Adipocyte (in vitro differentiated cells): Measurements from ENCODE around the gene ANKRD31.
"Not testable (repeated sequence)": the region's sequence is repeated elsewhere in the genome, so short reads cannot be mapped to it uniquely, and the experiment has no call there.

Experiments
- DNase-seq: peaks from one replicate; pipeline ENCODE4 v3.0.0-alpha.2; 2015; ENCODE audit warnings: low read depth
- H3K27me3 ChIP-seq: replicated peaks from 2 replicates; pipeline ENCODE4 v1.7.0; 2013; ENCODE audit warnings: mild to moderate bottlenecking, low read length, moderate library complexity; ENCODE audit not compliant: control insufficient read depth, insufficient read depth
- H3K36me3 ChIP-seq: 2 replicates; pipeline ENCODE4 v1.7.0; 2013; ENCODE audit warnings: low read length, mild to moderate bottlenecking, moderate library complexity; ENCODE audit not compliant: control insufficient read depth, insufficient read depth, severe bottlenecking
- H3K4me1 ChIP-seq: 2 replicates; pipeline ENCODE4 v1.7.0; 2013; ENCODE audit warnings: mild to moderate bottlenecking, low read length, moderate library complexity; ENCODE audit not compliant: control insufficient read depth, insufficient read depth
- H3K4me3 ChIP-seq: 2 replicates; pipeline ENCODE4 v1.7.0; 2013; ENCODE audit warnings: mild to moderate bottlenecking, low read length, moderate library complexity
- H3K9ac ChIP-seq: 2 replicates; pipeline ENCODE4 v1.7.0; 2013; ENCODE audit warnings: mild to moderate bottlenecking, low read length, moderate library complexity
- H3K9me3 ChIP-seq: 2 replicates; pipeline ENCODE4 v1.7.0; 2013; ENCODE audit warnings: mild to moderate bottlenecking, low read length, moderate library complexity; ENCODE audit not compliant: control insufficient read depth

The ANKRD31 gene

DNA sequence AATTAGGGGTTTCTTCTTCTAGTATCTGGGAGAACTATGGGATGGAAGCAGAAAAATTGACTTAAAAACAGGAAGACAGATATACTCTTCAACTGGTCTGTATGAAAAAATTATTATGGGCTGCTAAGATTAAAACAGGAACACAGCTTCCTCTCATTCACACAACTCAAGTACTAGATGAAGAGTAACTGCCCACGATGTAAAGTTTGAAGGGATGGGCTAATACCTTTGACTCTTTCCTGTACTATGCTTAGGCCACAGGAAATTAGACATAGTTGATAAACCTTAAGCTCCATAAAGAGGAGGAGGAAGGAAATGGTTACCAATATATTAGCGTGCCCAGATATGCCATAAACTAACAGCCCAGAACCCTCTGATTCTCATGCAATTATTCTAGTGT is 88.6 kb downstream of the ANKRD31 start:
- H3K4me3 ChIP-seq = no peak overlapping the region
- H3K36me3 ChIP-seq = no peaks in the 10 kb centered on the region
- no peaks in the 10 kb centered on the region for H3K4me1 ChIP-seq
- no peaks in the 10 kb centered on the region for H3K27me3 ChIP-seq
- H3K9ac ChIP-seq = no peak overlapping the region
- no peak for DNase-seq
- H3K9me3 ChIP-seq = no peaks in the 10 kb centered on the region

DNA sequence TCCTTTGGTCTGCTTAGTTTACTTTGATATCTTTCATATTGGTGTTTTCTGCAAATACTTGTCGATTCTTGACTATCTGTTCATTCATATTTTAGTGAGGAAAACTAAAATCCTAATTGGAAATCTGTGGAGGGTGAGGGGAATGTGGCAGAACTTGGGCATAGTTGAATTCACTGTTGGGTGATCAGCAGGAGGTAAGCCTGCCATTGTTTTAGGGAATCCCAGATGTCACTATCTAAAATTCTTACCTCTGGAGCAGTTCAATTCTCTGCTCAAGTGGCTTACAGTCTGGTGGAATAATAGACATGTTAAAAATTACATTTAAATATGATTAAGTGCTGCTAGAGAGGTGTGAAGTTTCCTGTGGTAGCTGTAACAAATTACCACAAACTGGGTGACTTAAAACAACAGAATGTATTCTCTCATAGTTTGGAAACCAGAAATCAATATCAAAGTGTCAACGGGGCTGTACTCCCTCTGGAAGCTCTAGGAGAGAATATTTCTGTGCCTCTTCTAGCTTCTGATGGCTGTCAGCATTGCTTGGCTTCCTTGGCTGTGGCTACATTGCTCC is 94.0 kb downstream of the ANKRD31 start:
- DNase-seq = no peak

DNA sequence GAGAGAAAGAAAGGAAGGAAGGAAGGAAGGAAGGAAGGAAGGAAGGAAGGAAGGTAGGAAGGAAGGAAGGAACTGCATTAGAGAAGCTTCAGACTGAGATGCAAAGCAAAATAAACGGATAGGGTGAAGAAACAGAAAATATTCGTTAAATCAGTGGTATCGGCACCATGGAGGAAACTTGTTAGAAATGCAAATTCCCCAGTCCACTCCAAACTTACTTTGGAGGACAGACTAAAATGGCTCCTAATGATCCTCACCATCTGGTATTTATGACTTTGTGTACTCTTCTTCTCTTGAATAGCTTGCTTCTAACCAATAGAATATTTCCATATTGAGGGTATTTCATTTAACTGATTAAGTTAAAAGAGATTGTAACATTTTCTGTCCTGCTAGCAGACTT is 96.4 kb downstream of the ANKRD31 start:
- H3K9me3 ChIP-seq = no peaks in the 10 kb centered on the region
- H3K4me3 ChIP-seq = no peak overlapping the region
- H3K27me3 ChIP-seq = no peaks in the 10 kb centered on the region
- H3K9ac ChIP-seq = no peak overlapping the region
- no peaks in the 10 kb centered on the region for H3K4me1 ChIP-seq
- H3K36me3 ChIP-seq = no peaks in the 10 kb centered on the region
- DNase-seq = no peak

More for the DNA sequence above, 94.0 kb downstream of the ANKRD31 start:
- no peaks in the 10 kb centered on the region for H3K9me3 ChIP-seq
- H3K36me3 ChIP-seq = no peaks in the 10 kb centered on the region
- H3K9ac ChIP-seq = no peak overlapping the region
- H3K27me3 ChIP-seq = no peaks in the 10 kb centered on the region
- no peak overlapping the region for H3K4me3 ChIP-seq
- H3K4me1 ChIP-seq = no peaks in the 10 kb centered on the region

DNA sequence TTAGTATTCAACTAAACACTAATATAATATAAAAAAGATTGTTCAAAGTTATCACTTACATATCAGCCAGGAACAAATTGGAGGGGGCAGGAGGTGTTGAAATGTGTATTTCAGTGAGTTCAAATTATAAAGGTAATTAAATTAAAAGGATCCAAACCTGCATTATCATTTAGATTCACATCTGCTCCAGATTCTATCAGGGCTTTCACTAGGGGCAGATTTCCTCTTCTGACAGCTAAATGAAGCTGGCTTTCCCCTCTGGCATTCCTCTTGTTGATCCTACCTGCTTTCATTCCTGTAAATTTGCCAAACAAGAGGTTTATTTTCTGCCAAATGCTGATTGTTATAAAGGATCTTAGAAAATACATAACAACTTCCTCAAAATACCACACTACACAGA is 98.0 kb downstream of the ANKRD31 start:
- Histone ChIP-seq H3K36me3 (no peaks in the 10 kb centered on the region), H3K4me3 (no peak overlapping the region), H3K9ac (no peak overlapping the region), H3K9me3 (no peaks in the 10 kb centered on the region), H3K4me1 (no peaks in the 10 kb centered on the region), H3K27me3 (no peaks in the 10 kb centered on the region)
- DNase-seq = no peak

DNA sequence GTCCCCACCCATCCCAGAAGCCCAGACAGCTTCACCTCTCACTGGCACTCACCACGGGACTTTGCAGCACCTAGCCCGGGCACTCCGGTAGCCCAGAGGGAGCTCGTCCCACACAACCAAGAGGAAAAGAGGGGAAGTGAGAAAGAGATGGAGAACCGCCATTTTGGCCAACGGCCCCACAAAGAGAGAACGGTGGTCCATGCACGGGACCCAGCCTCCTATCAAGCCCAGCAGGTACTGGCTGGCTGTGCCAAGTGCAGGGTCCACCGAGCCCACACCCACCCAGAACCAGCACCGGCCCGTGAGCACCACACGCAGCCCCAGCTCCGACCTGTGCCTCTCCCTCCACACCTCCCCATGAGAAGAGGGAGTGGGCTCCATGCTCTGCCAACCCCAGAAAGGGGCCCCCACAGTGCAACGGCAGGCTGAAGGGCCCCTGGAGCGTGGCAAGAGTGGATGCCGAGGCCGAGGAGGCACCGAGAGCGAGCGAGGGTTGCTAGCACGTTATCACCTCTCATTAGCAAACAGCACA is 105.8 kb downstream of the ANKRD31 start:
- Histone ChIP-seq H3K4me1 (no peaks in the 10 kb centered on the region), H3K36me3 (no peaks in the 10 kb centered on the region), H3K9ac (no peak overlapping the region), H3K4me3 (no peak overlapping the region), H3K9me3 (no peaks in the 10 kb centered on the region), H3K27me3 (no peaks in the 10 kb centered on the region)
- no peak for DNase-seq

DNA sequence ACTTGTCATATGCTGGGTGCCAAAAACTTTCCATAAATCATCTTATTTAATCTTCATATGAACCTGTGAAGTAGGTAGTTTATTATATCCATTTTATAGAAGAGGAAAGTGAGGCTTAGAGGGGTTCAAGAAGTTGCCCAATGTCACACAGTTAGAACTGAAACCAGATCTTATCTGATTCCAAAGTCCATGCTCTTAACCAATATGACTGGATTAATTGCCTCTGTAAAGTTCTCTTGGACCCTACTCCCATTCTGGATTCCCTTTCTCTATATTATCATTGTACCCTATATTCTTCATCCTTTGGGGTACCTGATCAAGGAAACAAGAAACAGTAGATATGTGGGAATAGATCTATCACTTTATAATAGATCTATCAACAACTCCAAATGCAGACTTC is 119.8 kb downstream of the ANKRD31 start:
- H3K4me1 ChIP-seq = no peaks in the 10 kb centered on the region
- DNase-seq = no peak
- no peaks in the 10 kb centered on the region for H3K9me3 ChIP-seq
- no peak overlapping the region for H3K9ac ChIP-seq
- no peaks in the 10 kb centered on the region for H3K27me3 ChIP-seq
- H3K4me3 ChIP-seq = no peak overlapping the region
- no peaks in the 10 kb centered on the region for H3K36me3 ChIP-seq

DNA sequence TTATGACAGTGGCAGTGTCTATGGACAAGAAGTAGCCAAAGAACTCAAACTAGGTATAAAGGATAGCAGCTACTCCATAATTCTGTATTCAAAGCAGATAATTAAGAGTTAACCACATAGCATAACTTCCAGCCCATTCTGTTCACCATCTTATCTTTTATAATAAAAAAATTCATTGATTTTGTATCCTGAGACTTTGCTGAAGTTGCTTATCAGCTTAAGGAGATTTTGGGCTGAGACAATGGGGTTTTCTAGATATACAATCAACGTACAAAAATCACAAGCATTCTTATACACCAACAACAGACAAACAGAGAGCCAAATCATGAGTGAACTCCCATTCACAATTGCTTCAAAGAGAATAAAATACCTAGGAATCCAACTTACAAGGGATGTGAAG is 122.4 kb downstream of the ANKRD31 start:
- not testable (repeated sequence) for H3K4me1 ChIP-seq, DNase-seq, H3K36me3 ChIP-seq, H3K27me3 ChIP-seq, H3K4me3 ChIP-seq, H3K9ac ChIP-seq, H3K9me3 ChIP-seq

DNA sequence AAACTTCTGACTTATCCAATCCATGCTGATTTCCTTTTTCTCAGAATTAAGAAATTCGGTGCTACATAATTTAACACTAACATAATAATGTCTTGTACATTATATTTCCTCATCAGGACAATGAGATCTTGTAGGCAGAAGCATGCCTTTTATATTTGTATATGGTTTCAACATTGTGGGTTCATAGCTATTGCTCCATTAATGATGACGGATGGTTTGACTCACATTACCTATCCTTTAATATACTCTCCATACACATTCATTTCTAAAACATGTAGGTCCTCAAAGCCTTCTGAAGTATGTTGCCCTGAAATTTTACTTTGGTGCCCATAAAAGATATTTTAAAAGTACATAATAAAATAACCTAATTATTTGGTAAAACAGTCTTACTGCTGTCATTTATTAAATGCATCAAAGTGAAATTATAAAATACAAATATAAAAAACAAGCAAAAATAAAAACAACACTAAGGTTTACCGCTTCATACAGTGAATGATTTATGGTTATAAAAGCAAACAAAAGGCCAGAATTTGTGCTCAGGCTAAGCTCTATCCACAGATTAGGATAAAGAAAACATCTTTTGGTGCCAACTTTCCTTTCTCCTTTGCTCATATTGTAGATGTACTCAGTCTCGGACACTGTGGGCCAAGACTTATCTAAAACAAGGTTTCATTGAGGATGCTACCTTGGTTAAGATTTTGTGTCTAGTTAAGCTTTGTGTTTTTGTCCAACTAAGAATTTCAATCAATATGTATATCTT is 123.1 kb downstream of the ANKRD31 start:
- Histone ChIP-seq H3K9me3 (no peaks in the 10 kb centered on the region), H3K36me3 (no peaks in the 10 kb centered on the region), H3K4me3 (no peak overlapping the region), H3K4me1 (no peaks in the 10 kb centered on the region), H3K9ac (no peak overlapping the region), H3K27me3 (no peaks in the 10 kb centered on the region)
- no peak for DNase-seq

DNA sequence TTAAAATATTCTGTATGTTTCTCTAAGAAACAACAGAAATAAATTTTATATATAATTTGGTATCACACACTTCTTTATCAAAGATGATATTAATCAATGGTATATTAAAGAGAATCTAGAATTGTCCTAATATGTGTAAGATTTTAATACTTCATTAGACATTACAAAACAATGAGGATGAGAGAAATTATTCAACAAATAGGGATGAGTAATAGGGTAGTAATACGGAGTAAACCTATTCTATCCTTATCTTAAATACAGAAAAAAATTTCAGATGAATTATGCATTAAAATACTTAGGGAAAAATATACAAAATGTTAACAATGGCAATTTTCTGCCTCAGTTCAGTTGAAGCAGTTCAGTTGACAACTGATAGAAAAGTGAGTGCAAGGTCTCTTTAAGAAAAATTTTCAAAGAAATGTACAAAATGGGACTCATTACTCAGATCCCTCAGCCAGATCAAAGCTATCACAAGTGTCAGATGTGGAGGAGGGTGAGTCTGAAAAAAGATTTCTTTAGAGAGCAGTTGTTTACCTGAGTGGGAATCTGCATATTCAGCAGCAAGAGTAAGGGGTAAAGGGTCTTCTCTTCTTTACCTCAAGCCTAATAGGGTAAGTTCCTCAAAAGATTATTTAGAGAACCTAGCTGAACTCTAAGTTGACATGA is 127.6 kb downstream of the ANKRD31 start:
- Histone ChIP-seq H3K4me3 (no peak overlapping the region), H3K4me1 (no peaks in the 10 kb centered on the region), H3K9me3 (no peaks in the 10 kb centered on the region), H3K9ac (no peak overlapping the region), H3K27me3 (no peaks in the 10 kb centered on the region), H3K36me3 (no peaks in the 10 kb centered on the region)
- no peak for DNase-seq

DNA sequence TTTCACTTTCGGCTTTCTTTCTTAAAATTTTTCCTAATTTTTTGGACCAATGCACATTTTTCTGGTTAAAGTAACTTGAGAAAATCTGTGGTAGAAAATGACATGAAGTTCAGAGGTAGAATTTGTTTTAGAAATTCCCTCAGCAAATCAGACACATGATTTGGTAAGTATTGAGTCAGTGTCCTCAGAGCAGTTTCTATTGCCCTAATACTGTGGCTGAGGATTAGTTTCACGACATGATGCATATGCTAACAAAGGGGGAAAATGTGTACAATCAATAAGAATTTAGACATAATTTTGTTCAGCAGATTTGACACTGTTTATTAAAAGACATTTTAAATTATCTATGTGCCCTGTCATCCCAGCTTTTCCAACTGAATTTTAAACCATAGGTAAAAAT is 128.2 kb downstream of the ANKRD31 start:
- Histone ChIP-seq H3K36me3 (no peaks in the 10 kb centered on the region), H3K27me3 (no peaks in the 10 kb centered on the region), H3K9me3 (no peaks in the 10 kb centered on the region), H3K4me1 (no peaks in the 10 kb centered on the region), H3K4me3 (no peak overlapping the region), H3K9ac (no peak overlapping the region)
- no peak for DNase-seq

DNA sequence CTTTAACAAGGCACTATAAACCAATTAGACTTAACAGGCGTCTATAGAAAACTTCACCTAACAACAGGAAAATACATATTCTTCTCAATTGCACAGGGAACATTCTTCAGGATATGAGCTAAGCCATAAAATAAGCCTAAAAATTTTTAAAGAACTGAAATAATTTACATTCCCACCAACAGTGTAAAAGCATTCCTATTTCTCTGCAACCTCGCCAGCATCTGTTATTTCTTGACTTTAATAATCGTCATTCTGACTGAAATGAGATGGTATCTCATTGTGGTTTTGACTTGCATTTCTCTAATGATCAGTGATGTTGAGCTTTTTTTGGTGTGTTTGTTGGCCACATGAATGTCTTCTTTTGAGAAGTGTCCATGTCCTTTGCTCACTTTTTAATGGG is 140.7 kb downstream of the ANKRD31 start:
- not testable (repeated sequence) for H3K27me3 ChIP-seq, DNase-seq, H3K9ac ChIP-seq, H3K36me3 ChIP-seq, H3K4me3 ChIP-seq, H3K9me3 ChIP-seq, H3K4me1 ChIP-seq
